ENCODE data around the gene FNDC10. TPM values are rescaled to one million over a fixed set of nuclear protein-coding genes. Genes with fewer than 3 reads are reported as not detected.

The FNDC10 gene
- total RNA-seq, 1 donor from 2014 or later = 11.6 TPM

DNA sequence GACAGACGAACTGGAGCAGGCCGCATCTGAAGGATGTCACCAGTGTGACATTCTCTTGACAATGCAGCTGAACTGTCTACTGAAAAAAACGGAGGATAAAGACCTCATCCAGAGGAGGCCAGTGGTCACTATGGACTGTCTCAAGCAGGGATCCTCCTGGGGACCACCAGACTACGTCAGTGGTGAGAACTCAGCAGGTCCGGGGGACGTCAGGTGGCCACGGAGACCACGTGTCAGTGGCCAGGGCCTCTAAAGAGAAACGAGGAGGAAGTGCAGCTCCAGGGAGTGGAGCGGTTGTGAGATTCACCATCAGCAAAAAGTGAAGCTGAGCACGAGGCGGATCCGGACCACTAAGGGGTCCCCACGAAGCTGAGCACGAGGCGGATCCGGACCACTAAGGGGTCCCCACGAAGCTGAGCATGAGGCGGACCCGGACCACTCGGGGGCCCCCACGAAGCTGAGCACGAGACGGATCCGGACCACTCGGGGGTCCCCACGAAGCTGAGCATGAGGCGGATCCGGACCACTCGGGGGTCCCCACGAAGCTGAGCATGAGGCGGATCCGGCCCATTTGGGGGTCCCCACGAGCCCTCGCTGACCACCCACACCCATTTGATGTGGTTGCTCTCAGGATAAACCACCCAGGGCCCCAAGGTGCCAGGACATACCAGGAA lies 46.0 kb downstream of the FNDC10 start:
- Mint-ChIP-seq H3K4me3 (ENCODE audit: unreplicated experiment) (no peak overlapping the region), H3K27ac (ENCODE audit: unreplicated experiment) (peak overlapping the region; percentile 45), H3K27me3 (ENCODE audit: unreplicated experiment) (peaks cover 2% of the 10 kb centered on the region), H3K9me3 (ENCODE audit: unreplicated experiment) (no peaks in the 10 kb centered on the region), H3K36me3 (ENCODE audit: low read depth, unreplicated experiment) (peaks cover 4% of the 10 kb centered on the region), H3K4me1 (ENCODE audit: unreplicated experiment) (no peaks in the 10 kb centered on the region)
- DNase-seq (ENCODE audit: low spot score) = no peak
- TF ChIP-seq, protein P1, sequence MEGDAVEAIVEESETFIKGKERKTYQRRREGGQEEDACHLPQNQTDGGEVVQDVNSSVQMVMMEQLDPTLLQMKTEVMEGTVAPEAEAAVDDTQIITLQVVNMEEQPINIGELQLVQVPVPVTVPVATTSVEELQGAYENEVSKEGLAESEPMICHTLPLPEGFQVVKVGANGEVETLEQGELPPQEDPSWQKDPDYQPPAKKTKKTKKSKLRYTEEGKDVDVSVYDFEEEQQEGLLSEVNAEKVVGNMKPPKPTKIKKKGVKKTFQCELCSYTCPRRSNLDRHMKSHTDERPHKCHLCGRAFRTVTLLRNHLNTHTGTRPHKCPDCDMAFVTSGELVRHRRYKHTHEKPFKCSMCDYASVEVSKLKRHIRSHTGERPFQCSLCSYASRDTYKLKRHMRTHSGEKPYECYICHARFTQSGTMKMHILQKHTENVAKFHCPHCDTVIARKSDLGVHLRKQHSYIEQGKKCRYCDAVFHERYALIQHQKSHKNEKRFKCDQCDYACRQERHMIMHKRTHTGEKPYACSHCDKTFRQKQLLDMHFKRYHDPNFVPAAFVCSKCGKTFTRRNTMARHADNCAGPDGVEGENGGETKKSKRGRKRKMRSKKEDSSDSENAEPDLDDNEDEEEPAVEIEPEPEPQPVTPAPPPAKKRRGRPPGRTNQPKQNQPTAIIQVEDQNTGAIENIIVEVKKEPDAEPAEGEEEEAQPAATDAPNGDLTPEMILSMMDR (IDR thresholded peaks at IDR 0.05; ENCODE audit: unreplicated experiment) = no peak

DNA sequence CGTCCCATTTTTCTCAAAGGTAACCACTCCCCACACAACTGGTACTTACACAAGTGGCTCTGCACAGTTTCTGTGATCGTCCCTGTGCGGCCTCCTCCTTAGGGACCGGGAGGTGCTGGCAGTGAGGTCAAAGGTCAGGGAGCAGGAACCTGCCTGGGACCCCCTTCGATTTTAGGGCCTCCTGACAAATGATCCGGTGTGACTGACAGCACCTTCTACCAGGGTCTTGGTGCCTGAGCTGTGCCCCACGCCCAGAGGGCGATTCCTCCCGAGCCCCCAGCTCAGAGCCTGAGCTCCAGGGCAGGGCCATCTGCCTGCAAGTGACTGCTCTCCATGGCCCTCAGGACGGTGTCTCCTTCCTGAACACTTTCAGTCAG lies 47.7 kb downstream of the FNDC10 start:
- H3K4me1 Mint-ChIP-seq (ENCODE audit: unreplicated experiment) = no peaks in the 10 kb centered on the region
- TF ChIP-seq, protein P1 (IDR thresholded peaks at IDR 0.05; ENCODE audit: unreplicated experiment) = no peak
- H3K27ac Mint-ChIP-seq (ENCODE audit: unreplicated experiment) = no peak overlapping the region
- H3K9me3 Mint-ChIP-seq (ENCODE audit: unreplicated experiment) = no peaks in the 10 kb centered on the region
- no peaks in the 10 kb centered on the region for H3K36me3 Mint-ChIP-seq (ENCODE audit: low read depth, unreplicated experiment)
- H3K4me3 Mint-ChIP-seq (ENCODE audit: unreplicated experiment) = no peak overlapping the region
- no peak for DNase-seq (ENCODE audit: low spot score)
- peaks cover 2% of the 10 kb centered on the region for H3K27me3 Mint-ChIP-seq (ENCODE audit: unreplicated experiment)

DNA sequence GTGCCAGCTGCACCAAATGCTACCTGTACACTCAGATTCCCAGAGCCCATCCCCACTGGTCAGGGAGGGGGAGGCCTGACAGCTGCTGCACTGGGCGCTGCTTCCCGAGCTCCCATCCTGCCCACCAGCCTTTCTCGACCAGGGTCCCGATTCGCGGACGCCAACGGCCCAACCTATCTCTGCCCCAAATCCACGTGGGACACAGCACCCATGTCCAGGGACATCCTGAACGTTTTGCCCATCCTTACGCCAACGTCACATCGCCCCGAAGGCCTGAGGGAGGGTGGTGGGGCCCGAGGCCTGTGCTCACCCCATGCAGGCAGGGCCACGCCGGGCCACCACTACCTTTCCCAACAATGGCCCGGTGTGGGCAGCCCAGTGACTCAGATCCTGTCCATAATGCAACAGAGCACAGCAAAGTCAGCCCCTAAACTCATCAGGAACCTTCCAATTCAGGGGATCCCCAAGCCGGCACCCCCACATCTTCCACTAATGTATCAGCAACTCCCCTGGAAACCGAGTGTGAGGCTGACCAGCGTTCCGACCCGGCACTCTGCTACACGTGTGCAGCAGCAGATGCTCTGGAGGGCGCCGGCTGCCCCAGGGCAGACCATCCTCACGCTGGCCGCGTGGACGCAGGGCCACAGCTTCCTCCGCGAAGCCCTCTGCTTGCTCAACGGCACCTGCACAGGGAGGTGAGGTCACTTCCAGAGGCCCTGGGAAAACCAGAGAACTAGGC lies 48.2 kb downstream of the FNDC10 start:
- Mint-ChIP-seq H3K36me3 (ENCODE audit: low read depth, unreplicated experiment) (no peaks in the 10 kb centered on the region), H3K27me3 (ENCODE audit: unreplicated experiment) (peaks cover 2% of the 10 kb centered on the region), H3K4me3 (ENCODE audit: unreplicated experiment) (no peak overlapping the region), H3K27ac (ENCODE audit: unreplicated experiment) (no peak overlapping the region), H3K4me1 (ENCODE audit: unreplicated experiment) (no peaks in the 10 kb centered on the region), H3K9me3 (ENCODE audit: unreplicated experiment) (no peaks in the 10 kb centered on the region)
- no peak for DNase-seq (ENCODE audit: low spot score)
- TF ChIP-seq, protein P1 (IDR thresholded peaks at IDR 0.05; ENCODE audit: unreplicated experiment) = no peak

DNA sequence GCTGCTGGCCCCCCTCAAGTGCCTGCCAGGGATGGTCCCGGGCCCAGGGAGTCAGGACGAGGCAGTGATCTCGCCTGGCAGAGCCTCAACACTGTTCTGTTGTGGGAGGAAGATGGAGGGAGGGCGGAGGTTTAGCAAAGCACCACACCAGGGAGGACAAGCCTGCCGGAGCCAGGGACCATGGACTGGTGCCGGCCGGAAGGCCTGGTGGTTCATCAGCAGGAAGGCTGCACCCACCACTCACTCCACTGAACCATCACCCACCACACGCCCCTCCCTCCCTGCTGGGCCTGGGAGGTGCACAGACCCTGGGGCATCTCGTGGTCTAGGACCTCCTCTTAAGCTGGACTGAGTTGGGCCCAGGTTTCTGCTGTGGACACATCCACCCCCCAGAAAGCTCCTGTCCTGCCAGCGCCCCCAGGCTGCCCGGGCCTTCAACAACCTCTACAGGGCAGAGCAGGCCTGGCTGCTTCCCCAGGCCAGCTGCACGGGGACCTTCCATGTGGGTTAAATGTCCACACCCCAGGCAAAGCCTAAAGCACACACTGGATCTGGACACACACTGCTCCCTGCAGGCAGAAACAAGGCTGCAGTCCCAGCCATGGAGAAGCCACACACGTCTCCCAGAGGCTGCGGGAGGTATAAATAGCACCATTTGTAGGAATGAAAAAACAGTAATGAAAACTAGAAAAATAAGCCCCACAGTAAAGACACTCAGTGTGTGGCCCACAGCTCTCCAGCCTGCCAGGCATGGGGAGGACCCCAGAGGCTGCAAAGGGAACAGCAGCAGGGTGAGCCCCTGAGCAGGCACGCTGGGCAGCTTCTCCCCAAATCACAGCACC lies 49.1 kb downstream of the FNDC10 start:
- DNase-seq (ENCODE audit: low spot score) = no peak
- no peak overlapping the region for H3K27ac Mint-ChIP-seq (ENCODE audit: unreplicated experiment)
- H3K36me3 Mint-ChIP-seq (ENCODE audit: low read depth, unreplicated experiment) = no peaks in the 10 kb centered on the region
- H3K27me3 Mint-ChIP-seq (ENCODE audit: unreplicated experiment) = peaks cover 2% of the 10 kb centered on the region
- TF ChIP-seq, protein P1 (IDR thresholded peaks at IDR 0.05; ENCODE audit: unreplicated experiment) = no peak
- no peak overlapping the region for H3K4me3 Mint-ChIP-seq (ENCODE audit: unreplicated experiment)
- H3K9me3 Mint-ChIP-seq (ENCODE audit: unreplicated experiment) = no peaks in the 10 kb centered on the region
- no peaks in the 10 kb centered on the region for H3K4me1 Mint-ChIP-seq (ENCODE audit: unreplicated experiment)

Data from endothelial cell (in vitro differentiated cells).